DOHH2 (cell line): ENCODE measurements around the gene SMAD5.

ENCODE experiments used
- EZH2phosphoT487 ChIP-seq: fragments of 200-600 bp; sonication (generic); IDR thresholded peaks from 2 replicates; pipeline ENCODE4 v1.6.1; 2017; ENCODE audit warnings: borderline replicate concordance, mild to moderate bottlenecking, antibody characterized with exemption, low read length, moderate library complexity, mixed read lengths
- TF ChIP-seq, protein P1 (sequence below): fragments of 200-600 bp; sonication (generic); IDR thresholded peaks from one replicate; pipeline ENCODE4 v1.5.1; 2014; ENCODE audit warnings: antibody characterized with exemption, mild to moderate bottlenecking, low read depth, low read length; ENCODE audit not compliant: poor library complexity, severe bottlenecking

DNA sequence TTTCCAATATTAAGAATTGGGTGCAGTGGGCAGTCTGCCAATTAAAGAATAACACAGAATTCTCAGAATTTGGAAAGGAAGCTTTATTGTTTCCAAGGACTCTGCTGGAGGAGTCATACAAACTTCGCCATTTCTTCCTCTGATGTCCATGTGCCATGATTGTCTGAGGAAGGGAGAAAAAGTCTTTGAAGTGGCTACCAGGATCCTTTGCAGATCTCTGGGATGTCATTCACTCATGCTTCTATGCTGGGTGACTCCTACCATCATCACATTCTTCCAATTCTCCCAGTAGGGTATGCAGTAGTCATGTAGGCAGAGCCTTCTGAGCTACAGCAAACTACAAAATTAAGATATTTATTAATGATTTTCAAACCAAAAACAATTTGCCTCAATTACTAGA lies 3.2 kb upstream of the SMAD5 start:
- TF ChIP-seq, protein P1, sequence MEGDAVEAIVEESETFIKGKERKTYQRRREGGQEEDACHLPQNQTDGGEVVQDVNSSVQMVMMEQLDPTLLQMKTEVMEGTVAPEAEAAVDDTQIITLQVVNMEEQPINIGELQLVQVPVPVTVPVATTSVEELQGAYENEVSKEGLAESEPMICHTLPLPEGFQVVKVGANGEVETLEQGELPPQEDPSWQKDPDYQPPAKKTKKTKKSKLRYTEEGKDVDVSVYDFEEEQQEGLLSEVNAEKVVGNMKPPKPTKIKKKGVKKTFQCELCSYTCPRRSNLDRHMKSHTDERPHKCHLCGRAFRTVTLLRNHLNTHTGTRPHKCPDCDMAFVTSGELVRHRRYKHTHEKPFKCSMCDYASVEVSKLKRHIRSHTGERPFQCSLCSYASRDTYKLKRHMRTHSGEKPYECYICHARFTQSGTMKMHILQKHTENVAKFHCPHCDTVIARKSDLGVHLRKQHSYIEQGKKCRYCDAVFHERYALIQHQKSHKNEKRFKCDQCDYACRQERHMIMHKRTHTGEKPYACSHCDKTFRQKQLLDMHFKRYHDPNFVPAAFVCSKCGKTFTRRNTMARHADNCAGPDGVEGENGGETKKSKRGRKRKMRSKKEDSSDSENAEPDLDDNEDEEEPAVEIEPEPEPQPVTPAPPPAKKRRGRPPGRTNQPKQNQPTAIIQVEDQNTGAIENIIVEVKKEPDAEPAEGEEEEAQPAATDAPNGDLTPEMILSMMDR: no peak
- no peak for TF ChIP-seq EZH2phosphoT487
